ENCODE results near the gene AKAP13.
A peak's percentile ranks its signal among the peaks of the same experiment; 100 is the strongest.

Gene AKAP13

GRCh38 chr15:85498471-85498870 is 118.1 kb downstream of the AKAP13 start:
- no peak overlapping the region for H2AFZ ChIP-seq (ENCODE audit: low read depth, low read length, severe bottlenecking)
- peaks cover 100% of the 10 kb centered on the region for H3K79me2 ChIP-seq (ENCODE audit: insufficient read depth, low read length)
- no peak overlapping the region for H3K4me3 ChIP-seq (ENCODE audit: insufficient read depth, low read length, poor library complexity, severe bottlenecking)
- no peak for TF ChIP-seq EZH2phosphoT487 (conservative IDR thresholded peaks at IDR 0.05; ENCODE audit: low read length)
- TF ChIP-seq CTCF (IDR thresholded peaks at IDR 0.05; ENCODE audit: insufficient read depth, low read length, poor library complexity, severe bottlenecking): no peak
- no peak overlapping the region for H3K27ac ChIP-seq (ENCODE audit: low read depth, low read length)
- no peak overlapping the region for H3K4me2 ChIP-seq (ENCODE audit: low read depth, low read length, poor library complexity, severe bottlenecking)
- H3K27me3 ChIP-seq (ENCODE audit: low read length): no peaks in the 10 kb centered on the region
- H4K20me1 ChIP-seq (ENCODE audit: low read depth, low read length): no peaks in the 10 kb centered on the region
- no peaks in the 10 kb centered on the region for H3K36me3 ChIP-seq (ENCODE audit: low read length)
- no peaks in the 10 kb centered on the region for H3K9me2 ChIP-seq (replicated peaks; ENCODE audit: insufficient read depth, low read length)
- peaks cover 24% of the 10 kb centered on the region for H3F3A ChIP-seq (ENCODE audit: insufficient read depth)
- H3K9ac ChIP-seq (ENCODE audit: low read length): no peak overlapping the region
- H3K9me3 ChIP-seq (ENCODE audit: insufficient read depth, low read length): no peaks in the 10 kb centered on the region

DNA sequence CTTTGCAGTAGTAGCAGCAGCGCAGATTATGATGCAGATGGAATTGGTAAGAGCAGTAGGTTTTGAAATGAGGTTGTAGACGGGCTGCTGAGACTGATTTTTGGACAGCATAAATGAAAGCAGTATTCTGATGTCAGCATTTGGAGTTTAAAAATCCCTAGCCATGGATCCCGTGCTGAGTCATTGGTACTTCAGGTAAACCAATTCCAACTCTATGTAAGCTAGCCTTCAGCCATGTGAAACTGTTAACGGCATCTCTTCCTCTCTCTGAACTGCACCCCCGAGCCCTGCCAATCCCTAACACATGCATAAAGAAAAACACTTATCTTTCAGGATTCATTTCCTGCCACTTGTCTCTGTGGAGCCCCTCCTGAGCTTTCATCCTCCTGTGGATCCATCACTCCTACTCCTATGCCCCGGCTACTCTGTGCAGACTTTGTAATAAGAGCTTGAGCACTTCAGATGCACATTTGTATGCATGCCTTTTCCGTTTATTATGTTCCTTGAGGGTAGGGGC is 119.0 kb downstream of the AKAP13 start:
- no peaks in the 10 kb centered on the region for H3K27me3 ChIP-seq (ENCODE audit: low read length)
- H3K9me2 ChIP-seq (replicated peaks; ENCODE audit: insufficient read depth, low read length): no peaks in the 10 kb centered on the region
- no peak overlapping the region for H3K4me3 ChIP-seq (ENCODE audit: insufficient read depth, low read length, poor library complexity, severe bottlenecking)
- no peak overlapping the region for H3K9ac ChIP-seq (ENCODE audit: low read length)
- H3K4me2 ChIP-seq (ENCODE audit: low read depth, low read length, poor library complexity, severe bottlenecking): peak overlapping the region; percentile 5
- no peaks in the 10 kb centered on the region for H3K9me3 ChIP-seq (ENCODE audit: insufficient read depth, low read length)
- H3K36me3 ChIP-seq (ENCODE audit: low read length): no peaks in the 10 kb centered on the region
- peaks cover 32% of the 10 kb centered on the region for H3F3A ChIP-seq (ENCODE audit: insufficient read depth)
- H3K79me2 ChIP-seq (ENCODE audit: insufficient read depth, low read length): peaks cover 100% of the 10 kb centered on the region
- H4K20me1 ChIP-seq (ENCODE audit: low read depth, low read length): no peaks in the 10 kb centered on the region
- H2AFZ ChIP-seq (ENCODE audit: low read depth, low read length, severe bottlenecking): no peak overlapping the region
- H3K27ac ChIP-seq (ENCODE audit: low read depth, low read length): peak overlapping the region; percentile 25; the same call in 1 of the 2 replicates
- TF ChIP-seq CTCF (IDR thresholded peaks at IDR 0.05; ENCODE audit: insufficient read depth, low read length, poor library complexity, severe bottlenecking) (no peak), EZH2phosphoT487 (conservative IDR thresholded peaks at IDR 0.05; ENCODE audit: low read length) (no peak)

DNA sequence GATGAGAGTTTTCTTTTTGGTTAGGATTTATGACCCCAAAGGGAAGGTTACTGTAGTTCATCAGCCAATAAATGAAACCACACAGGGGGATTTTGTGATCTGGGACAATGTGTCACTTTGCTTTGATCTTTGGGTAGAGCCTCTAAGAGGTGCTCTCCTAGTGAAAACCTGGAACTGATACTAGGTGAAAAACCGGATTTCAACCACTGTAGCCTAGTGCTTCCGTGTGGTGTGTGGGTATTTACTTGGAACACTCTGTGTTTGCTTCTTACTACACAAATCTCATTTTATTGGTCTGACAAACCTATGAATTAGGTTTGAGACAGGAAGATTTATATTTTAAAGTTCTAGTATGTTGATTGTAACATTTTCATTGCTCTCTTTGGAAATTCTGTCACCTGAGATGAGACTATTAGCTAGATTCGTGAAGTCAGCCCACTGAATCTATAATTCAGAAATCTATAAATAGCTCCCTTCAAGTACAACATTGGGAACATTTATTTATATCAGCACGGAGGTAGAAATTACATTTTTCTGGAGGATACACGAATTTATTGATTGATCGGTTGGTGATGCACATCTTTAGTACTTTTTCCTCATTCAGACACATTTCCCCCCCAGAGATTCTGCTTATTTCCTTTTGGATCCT is 119.8 kb downstream of the AKAP13 start:
- H3K4me2 ChIP-seq (ENCODE audit: low read depth, low read length, poor library complexity, severe bottlenecking): no peak overlapping the region
- H4K20me1 ChIP-seq (ENCODE audit: low read depth, low read length): no peaks in the 10 kb centered on the region

More for the DNA sequence above, 119.8 kb downstream of the AKAP13 start:
- H3K27me3 ChIP-seq (ENCODE audit: low read length): no peaks in the 10 kb centered on the region
- no peak overlapping the region for H3K9ac ChIP-seq (ENCODE audit: low read length)
- H3K4me3 ChIP-seq (ENCODE audit: insufficient read depth, low read length, poor library complexity, severe bottlenecking): no peak overlapping the region
- peaks cover 100% of the 10 kb centered on the region for H3K79me2 ChIP-seq (ENCODE audit: insufficient read depth, low read length)
- H3K27ac ChIP-seq (ENCODE audit: low read depth, low read length): peak overlapping the region; percentile 25; the same call in 1 of the 2 replicates
- peaks cover 39% of the 10 kb centered on the region for H3F3A ChIP-seq (ENCODE audit: insufficient read depth)
- H3K36me3 ChIP-seq (ENCODE audit: low read length): no peaks in the 10 kb centered on the region
- H3K9me3 ChIP-seq (ENCODE audit: insufficient read depth, low read length): no peaks in the 10 kb centered on the region
- no peak overlapping the region for H2AFZ ChIP-seq (ENCODE audit: low read depth, low read length, severe bottlenecking)
- H3K9me2 ChIP-seq (replicated peaks; ENCODE audit: insufficient read depth, low read length): no peaks in the 10 kb centered on the region
- no peak for TF ChIP-seq EZH2phosphoT487 (conservative IDR thresholded peaks at IDR 0.05; ENCODE audit: low read length)
- TF ChIP-seq CTCF (IDR thresholded peaks at IDR 0.05; ENCODE audit: insufficient read depth, low read length, poor library complexity, severe bottlenecking): no peak

Data from SU-DHL-6 (cell line).